SH-SY5Y (cell line): Measurements from ENCODE around the gene WDR54.

Experiments
- GATA2 ChIP-seq: IDR thresholded peaks from 2 replicates; pipeline ENCODE4 v1.6.1; 2011; ENCODE audit warnings: mild to moderate bottlenecking, low read depth, low read length
- GATA3 ChIP-seq: IDR thresholded peaks from 2 replicates; pipeline ENCODE4 v1.6.1; 2011; ENCODE audit warnings: low read depth, mild to moderate bottlenecking, low read length, moderate library complexity

Gene WDR54

DNA sequence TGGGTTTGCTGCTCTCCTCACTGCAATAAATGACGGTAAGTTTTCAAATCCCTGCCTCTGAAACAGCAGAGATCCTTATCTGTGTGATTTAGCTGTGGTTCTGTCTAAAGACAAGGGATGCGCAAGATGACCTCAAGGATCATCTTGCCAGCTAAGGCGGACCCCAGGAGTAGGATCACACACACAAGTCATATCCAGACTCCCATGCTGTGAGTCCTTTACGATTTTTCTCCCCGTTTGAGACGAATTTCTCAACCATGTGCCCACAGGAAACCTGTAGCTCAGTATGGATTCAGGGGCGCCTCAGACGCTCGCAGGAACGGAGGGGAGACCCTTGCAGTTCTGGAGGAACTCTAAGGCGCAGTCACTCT is 30.3 kb upstream of the WDR54 start:
- TF ChIP-seq GATA3 (peak; percentile 93), GATA2 (peak; percentile 95)

DNA sequence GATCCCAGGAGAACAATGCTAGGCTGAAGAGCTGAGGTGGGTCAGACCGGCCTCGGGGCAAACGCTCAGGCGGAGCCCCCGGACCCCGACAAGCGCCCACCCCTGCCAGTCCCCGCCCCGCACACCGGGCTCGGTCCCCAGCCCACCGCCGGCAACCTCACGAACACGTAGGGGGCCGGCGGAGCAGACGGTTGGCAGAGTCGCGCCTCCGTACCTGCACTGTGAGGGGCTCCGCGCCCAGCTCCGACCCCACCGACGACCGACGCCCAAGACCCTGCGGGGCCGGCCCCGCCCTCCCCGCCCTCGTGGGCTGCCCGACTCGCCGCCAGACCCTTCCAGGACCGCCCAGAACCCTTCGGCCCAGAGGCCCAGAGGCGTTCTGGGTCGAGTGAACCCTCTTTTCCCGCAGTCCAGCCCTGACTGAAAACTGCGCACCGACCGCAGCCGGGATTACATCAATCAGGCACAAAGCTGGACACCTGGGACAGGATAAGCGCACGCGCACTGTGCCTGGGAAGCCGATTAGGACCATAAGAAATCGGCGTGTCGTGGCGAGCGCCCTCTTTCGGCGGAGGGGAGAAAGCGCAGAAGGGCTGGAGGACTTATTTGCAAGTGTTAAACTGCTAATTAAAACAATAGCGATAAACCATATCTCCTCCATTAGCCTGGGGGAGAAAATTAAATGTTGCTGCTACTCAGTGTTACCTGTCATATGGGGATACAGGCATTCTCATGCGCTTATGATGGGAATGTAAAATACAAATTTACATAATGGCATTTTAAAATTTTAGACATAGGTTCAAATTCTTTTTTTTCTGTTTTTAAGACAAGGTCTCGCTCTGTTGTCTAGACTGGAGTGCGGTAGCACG is 29.7 kb upstream of the WDR54 start:
- TF ChIP-seq GATA2: 0 out of 2 replicates have a peak, but pooled peaks have one; percentile 31
- TF ChIP-seq GATA3: no peak

DNA sequence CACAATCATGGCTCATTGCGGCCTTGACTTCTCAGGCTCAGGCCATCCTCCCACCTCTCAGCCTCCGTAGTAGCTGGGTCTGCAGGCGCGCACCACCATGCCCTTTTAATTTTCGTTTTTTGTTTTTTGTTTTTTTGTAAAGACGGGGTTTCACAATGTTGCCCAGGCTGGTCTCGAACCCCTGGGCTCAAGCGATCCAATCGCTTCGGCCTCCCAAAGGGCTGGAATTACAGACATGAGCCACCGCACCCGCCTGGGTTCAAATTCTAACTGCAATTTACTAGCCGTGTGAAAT is 29.1 kb upstream of the WDR54 start:
- TF ChIP-seq GATA3 (no peak), GATA2 (no peak)

DNA sequence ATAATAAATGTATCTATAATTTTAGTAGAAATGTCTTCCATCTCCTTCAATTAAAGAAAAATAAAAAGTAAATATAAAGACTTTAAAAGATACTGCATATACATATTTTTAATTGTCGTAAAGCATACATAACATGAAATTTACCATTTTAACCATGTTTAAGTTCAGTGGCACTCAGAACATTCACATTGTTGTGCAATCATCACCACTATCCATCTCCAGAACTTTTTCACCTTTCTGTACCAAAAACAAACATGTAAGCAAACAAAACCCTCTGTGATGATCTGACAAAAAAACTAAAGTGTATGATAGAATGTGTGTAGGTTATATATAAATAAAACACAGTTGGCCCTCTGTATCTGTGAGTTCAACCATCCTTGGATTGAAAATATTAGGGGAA is 28.0 kb upstream of the WDR54 start:
- TF ChIP-seq GATA2 (no peak), GATA3 (no peak)

DNA sequence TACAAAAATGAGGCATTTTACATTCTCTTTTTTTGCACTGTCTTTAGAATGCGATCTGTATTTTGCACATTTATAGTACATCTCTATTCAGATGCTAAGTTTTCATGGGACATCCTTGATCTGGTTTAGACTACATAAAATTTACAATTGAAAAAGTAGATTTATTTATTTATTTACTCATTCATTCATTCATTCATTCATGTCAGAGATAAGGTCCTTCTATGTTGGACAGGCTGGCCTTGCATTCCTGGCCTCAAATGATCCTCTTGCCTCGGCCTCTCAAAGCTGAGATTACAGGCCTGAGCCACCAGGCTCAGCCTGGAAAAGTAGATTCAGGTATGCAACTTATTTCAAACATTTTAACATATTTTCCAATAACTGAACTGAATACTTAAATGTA is 25.4 kb upstream of the WDR54 start:
- no peak for TF ChIP-seq GATA2
- no peak for TF ChIP-seq GATA3

DNA sequence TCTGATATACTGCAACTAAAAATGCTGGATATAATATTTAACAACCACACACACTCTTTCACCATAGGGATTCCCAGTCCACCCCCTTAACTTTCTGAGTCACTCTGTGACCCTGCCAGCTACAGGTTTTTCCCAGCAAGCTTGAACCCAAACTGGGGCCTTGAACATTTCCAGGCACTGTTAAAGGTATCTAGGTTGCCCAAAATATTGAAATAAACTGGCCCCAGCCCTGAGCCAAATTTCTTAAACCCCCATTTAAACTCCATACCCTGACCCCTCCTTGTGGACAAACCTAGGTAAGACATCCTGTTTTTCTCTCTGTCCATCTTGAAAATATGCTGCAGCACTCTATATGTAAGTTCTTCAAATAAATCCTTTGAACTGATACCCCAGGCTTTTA is 21.7 kb upstream of the WDR54 start:
- no peak for TF ChIP-seq GATA3
- no peak for TF ChIP-seq GATA2

DNA sequence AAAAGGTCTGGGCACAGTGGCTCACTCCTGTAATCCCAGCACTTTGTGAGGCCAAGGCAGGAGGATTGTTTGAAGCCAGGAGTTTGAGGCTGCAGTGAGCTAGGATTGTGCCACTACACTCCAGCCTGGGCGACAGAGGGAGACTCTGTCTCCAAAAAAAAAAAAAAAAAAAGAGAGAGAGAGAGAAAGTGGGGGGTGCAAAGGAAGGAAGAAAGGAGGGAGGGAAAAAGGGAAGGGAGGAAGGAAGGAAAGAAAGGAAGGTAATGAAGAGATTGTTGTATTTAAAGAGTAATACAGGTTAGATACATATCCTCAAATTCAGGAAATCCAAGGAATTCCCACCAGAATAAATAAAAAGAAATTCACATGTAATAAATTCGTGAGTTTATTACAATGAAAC is 19.6 kb upstream of the WDR54 start:
- TF ChIP-seq GATA3 (no peak), GATA2 (no peak)

DNA sequence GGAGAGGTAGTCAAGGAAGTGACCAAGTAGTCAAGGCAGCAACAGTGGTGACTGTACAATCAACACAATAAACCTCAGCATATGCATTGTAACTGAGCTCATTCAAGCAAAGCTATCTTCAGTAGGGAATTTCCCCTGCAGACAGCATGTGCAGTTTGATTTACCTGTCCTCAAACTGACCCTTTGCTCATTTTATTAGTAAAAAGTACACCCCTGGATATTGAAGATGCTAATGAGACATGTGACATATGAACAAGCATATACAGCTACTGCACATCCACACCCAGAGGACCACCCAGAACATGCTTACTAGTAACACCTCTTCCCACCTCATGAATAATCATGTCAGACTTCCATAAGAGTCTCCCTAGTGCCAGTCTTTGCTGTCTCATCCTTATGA is 15.5 kb upstream of the WDR54 start:
- TF ChIP-seq GATA2 (no peak), GATA3 (no peak)

DNA sequence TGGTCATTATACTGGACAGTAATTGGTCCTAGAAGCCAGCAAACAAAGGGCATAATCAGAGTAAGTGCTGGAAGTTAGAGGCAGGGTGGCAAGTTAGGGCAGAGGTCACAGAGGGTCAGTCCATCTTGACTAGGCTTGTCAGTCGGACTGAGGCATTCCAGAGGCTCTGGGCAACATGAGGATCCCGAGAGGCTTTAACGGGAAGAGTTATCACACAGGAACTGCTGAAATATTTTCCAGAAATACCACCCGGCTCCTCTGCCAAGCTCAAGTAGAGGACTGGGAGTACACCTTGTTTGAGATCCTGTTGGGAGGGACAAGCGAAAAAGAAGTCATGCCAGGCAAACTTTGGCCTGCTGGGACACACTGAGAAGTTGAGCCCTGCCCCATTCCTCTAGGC is 13.8 kb upstream of the WDR54 start:
- TF ChIP-seq GATA3 (no peak), GATA2 (no peak)

DNA sequence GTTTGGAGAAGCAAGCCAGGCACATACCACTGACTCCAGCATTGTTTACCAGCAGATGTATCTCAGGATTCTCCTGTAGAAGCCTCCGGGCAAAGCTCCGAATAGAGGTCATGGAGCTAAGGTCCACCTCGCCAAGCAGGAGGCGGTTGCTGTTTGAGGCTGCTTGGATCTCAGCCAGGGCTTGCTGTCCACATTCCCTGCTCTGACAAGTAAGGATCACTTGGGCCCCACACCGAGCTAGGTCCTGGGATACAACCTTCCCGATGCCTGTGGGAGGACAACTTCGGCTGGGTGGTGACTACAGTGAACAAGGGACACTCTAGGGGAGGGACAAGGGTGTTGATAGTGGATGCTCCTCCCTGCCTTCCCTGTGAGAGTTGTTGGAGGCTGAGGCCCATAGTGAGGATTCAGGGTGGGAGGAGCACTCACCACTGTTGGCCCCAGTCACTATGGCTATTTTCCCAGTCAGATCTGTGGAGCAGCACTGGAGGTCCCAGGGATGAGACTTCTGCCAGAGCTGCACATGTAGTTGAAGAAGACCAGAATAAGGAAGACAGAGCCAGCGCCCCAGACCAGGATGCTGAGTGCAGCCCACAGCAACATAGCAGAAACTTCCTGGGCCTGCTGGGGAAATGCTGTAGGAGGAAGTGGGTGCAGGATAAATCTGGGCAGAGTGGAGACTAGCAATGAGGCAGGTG is 8.4 kb upstream of the WDR54 start:
- TF ChIP-seq GATA2 (no peak), GATA3 (no peak)

DNA sequence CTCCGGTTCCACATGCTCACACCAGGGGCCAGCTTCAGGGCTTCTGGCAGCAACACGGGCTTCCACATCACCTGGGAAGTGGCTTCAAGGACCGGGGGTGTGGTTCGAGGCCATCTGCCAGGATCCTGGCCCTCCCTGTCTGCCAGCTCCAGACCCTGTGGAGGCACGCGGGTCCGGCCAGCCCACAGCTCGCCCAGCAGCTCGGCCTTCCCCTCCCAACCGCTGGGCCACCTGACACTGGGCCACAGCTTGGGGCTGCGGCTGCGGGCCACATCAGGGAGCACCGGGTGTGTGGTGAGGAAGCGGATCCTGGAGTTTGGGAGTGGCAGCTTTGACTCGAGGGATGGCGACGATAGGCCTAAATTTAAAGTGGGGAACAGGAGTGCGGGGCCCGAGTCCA is 7.1 kb upstream of the WDR54 start:
- no peak for TF ChIP-seq GATA2
- no peak for TF ChIP-seq GATA3

DNA sequence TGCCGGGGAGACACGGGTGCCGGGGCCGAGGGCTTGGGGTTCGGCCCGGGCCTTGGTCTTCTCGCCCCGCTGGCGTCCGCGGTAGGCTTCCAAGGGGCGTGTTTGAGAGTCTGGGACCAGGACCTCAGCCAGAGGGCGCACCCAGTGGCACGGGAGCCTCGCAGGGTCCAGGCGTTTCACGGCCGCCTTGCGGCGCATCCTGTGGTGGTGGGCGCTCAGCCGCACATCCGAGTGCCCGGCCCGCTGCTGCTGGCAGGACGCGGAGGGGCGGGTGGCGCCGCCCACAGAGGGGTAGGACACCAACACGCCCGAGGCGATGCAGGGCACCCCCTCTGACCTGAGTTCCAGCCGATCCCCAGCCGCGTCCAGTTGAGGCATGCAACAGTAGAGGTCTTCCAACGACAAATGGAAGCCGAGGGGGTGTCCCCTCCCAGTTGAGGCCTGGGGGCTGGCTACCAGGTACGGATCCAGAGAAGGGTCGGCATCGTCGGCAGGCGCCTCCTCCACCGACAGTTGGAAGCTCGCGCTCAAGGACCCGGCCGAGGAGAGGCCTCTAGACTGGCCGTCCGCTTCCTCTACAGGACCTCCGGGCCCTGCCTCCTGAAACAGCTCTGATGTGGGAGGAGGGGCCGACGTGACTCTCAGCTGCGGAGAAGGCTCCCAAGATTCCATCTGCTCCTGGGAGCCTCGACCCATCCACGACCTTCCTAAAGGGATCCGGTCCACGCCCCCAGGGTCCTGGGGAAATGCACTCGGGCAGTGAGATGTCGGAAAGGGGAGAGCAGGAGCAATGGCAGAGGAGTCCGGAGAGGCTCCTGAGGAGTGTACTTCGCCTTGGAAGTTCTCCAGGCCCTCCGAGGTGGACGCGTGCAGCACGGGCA is 6.4 kb upstream of the WDR54 start:
- TF ChIP-seq GATA3 (no peak), GATA2 (no peak)

DNA sequence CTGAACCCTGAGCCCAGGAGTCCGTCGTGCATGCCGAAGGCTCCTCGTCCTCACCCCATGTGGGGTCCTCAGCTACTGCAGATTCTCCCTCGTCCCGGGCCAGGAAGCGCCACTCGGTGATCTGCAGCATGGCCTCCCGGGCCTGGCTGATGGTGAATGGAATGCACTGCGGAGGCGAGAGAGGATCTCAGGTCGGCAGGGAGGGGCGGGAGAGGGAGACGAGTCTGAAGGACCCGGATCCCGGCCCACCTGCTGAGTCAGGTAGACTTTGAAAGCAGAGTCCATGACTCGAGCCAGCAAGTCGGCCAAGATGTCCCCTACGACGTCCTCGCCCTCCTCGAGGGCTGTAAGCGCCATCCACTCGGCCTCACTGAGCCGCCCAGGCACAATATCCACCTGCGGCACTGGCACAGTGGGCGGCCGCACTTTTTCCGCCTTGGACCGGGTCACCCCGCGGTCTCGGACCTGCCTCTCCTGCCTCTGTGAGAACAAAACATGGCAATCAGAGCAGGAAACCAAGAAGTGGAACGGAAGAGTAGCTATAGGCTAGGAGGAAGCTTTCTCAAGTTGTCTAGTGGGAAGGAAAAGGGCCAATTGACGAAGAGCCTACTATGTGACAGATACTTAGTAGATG is 5.7 kb upstream of the WDR54 start:
- no peak for TF ChIP-seq GATA2
- no peak for TF ChIP-seq GATA3

DNA sequence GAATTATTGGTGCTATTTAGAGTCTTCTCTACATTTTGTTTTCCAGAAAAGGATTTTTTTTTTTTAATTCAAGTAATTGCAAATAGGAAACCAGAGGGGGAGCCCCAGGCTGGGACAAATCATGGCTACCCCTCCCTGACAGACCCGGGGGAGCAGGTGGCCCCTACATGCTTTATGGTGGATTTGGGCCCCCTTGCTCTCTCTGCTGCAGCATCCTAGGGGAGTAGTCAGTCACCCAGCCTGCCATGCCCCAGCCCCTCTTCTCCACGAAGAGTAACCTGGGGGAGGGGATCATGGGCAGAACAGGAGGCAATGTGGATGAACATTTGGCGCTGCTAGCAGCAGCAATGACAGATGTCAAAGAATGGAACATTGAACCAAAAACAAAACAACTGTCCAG is 4.8 kb upstream of the WDR54 start:
- no peak for TF ChIP-seq GATA3
- TF ChIP-seq GATA2: no peak

DNA sequence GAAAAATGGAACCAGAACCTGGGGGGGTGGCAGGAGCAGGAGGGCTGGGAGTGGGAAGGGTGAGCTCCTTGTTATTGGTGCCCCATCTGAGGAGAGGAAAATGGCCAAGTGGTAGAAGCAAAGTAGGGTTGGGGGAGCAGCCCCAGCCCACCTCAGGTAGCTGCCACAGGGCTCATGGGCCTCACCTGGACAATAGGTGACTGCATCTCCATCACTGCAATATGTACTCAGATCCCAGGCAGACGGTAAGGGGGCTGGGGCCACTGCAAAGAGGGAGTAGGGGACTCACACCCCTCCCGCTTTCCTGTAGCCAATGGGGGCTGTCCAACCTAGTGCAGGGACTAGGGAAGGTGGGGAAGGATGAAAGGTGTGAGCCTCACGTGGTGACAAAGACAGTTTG is 4.3 kb upstream of the WDR54 start:
- TF ChIP-seq GATA2: no peak
- TF ChIP-seq GATA3: no peak
